Keratinocyte (primary cell): Measurements from ENCODE around the gene CTCFL. TPM values are rescaled to one million over a fixed set of nuclear protein-coding genes. Genes with fewer than 3 reads are reported as not detected.

Experiments used
- DNase-seq: peaks from one replicate; pipeline ENCODE4 v3.0.0-alpha.2; 2011; ENCODE audit warnings: low read depth, missing footprints, low spot score
- FAIRE-seq: peaks from 2 replicates; lab custom pipeline; 2011; peaks lifted over from hg19 to GRCh38; lab: Jason Lieb, UNC
- H2AFZ ChIP-seq: 2 replicates; pipeline ENCODE4 v1.6.0; 2012; ENCODE audit warnings: low read length, control low read depth, inconsistent platforms; ENCODE audit not compliant: control insufficient read depth
- H3K27ac ChIP-seq: 2 replicates; pipeline ENCODE4 v1.5.1; 2011; ENCODE audit warnings: low read length; ENCODE audit not compliant: control insufficient read depth, insufficient read depth
- H3K27me3 ChIP-seq: 3 replicates; pipeline ENCODE4 v1.6.0; 2011; ENCODE audit warnings: low read length; ENCODE audit not compliant: control insufficient read depth, insufficient read depth; ENCODE audit errors: extremely low read depth
- H3K36me3 ChIP-seq, 2 experiments: 2 replicates in 1 of 2; 3 replicates in 1 of 2; pipeline ENCODE4 v1.5.1; 2011; ENCODE audit warnings: low read length in 2 of 2, mild to moderate bottlenecking in 1 of 2; ENCODE audit not compliant: control insufficient read depth in 2 of 2, insufficient read depth in 2 of 2; ENCODE audit errors: extremely low read depth in 1 of 2
- H3K4me1 ChIP-seq: 3 replicates; pipeline ENCODE4 v1.5.1; 2011; ENCODE audit warnings: low read length; ENCODE audit not compliant: control insufficient read depth, insufficient read depth; ENCODE audit errors: extremely low read depth
- H3K4me2 ChIP-seq: 3 replicates; pipeline ENCODE4 v1.6.0; 2011; ENCODE audit warnings: low read depth, low read length; ENCODE audit not compliant: control insufficient read depth, insufficient read depth; ENCODE audit errors: extremely low read depth
- H3K4me3 ChIP-seq, 3 experiments: fragments of 200-600 bp in 1 of 3; sonication (generic) in 1 of 3; 2 replicates in 2 of 3; 3 replicates in 1 of 3; pipeline ENCODE4 v1.5.1; 2011 to 2016; ENCODE audit warnings: low read length in 3 of 3, mild to moderate bottlenecking in 3 of 3, control low read depth in 2 of 3, inconsistent platforms in 1 of 3, low read depth in 1 of 3, mixed read lengths in 1 of 3, mixed run types in 1 of 3, moderate library complexity in 1 of 3; ENCODE audit not compliant: control insufficient read depth in 2 of 3, insufficient read depth in 2 of 3; ENCODE audit errors: extremely low read depth in 1 of 3
- H3K79me2 ChIP-seq: 2 replicates; pipeline ENCODE4 v1.6.0; 2012; ENCODE audit warnings: low read length; ENCODE audit not compliant: control insufficient read depth, insufficient read depth
- H3K9ac ChIP-seq: 3 replicates; pipeline ENCODE4 v1.6.0; 2011; ENCODE audit warnings: low read length; ENCODE audit not compliant: control insufficient read depth, insufficient read depth; ENCODE audit errors: extremely low read depth
- H3K9me1 ChIP-seq: 3 replicates; pipeline ENCODE4 v1.6.0; 2011; ENCODE audit warnings: low read length; ENCODE audit not compliant: control insufficient read depth, insufficient read depth; ENCODE audit errors: extremely low read depth
- H3K9me3 ChIP-seq: 2 replicates; pipeline ENCODE4 v1.5.1; 2012; ENCODE audit warnings: low read depth, low read length; ENCODE audit not compliant: control insufficient read depth
- H4K20me1 ChIP-seq: 3 replicates; pipeline ENCODE4 v1.6.0; 2011; ENCODE audit warnings: low read length; ENCODE audit not compliant: control insufficient read depth, insufficient read depth; ENCODE audit errors: extremely low read depth
- CTCF ChIP-seq, 3 experiments: IDR thresholded peaks in 1 of 3; conservative IDR thresholded peaks in 1 of 3; optimal IDR thresholded peaks in 1 of 3; 2 replicates in 2 of 3; 3 replicates in 1 of 3; pipeline versions ENCODE3 to v1.5.1; 2011; ENCODE audit warnings: low read length in 3 of 3, mild to moderate bottlenecking in 3 of 3, moderate library complexity in 2 of 3, control low read depth in 1 of 3, inconsistent platforms in 1 of 3; ENCODE audit not compliant: insufficient read depth in 2 of 3; ENCODE audit errors: extremely low read depth in 1 of 3
- EZH2 ChIP-seq: IDR thresholded peaks from one replicate; pipeline ENCODE4 v1.6.1; 2012; ENCODE audit warnings: inconsistent platforms, mild to moderate bottlenecking, low read length, moderate library complexity
- dilution Hi-C: fragments of 300-500 bp; cut with MboI; formaldehyde crosslinking; loops from one replicate; pipeline ENCODE4 v1.7.0; 2020; ENCODE audit warnings: low sequenced_read_pairs; ENCODE audit not compliant: extremely low pct_ligation_motif_present
- polyA plus RNA-seq, 5 experiments: library from polyadenylated mRNA; depleted of rRNA in 3 of 5; stranded (reverse) in 3 of 5; stranded (forward) in 1 of 5; unstranded in 1 of 5; fragments of >200 nt; gene quantifications; 1 replicate in 1 of 5; 2 replicates in 3 of 5; 3 replicates in 1 of 5; pipeline versions ENCODE4 v1.2.1 to v1.2.3, GENCODE V29; 2011 to 2012; ENCODE audit warnings: missing spikeins in 2 of 5, low read depth in 1 of 5, low replicate concordance in 1 of 5

The CTCFL gene
- polyA plus RNA-seq, 1 donor (not counting 4 experiments of a cell fraction or from before 2014, with no cell fraction given): not detected

GRCh38 chr20:57526885-57527460 lies 2.0 kb upstream of the CTCFL start:
- Histone ChIP-seq H3K4me3 (no peak overlapping the region), H3K4me2 (no peak overlapping the region), H3K4me1 (no peaks in the 10 kb centered on the region), H3K36me3 (no peaks in the 10 kb centered on the region), H2AFZ (no peak overlapping the region), H4K20me1 (no peaks in the 10 kb centered on the region), H3K79me2 (no peaks in the 10 kb centered on the region), H3K9me1 (no peaks in the 10 kb centered on the region), H3K9ac (no peak overlapping the region), H3K27ac (no peak overlapping the region), H3K9me3 (no peaks in the 10 kb centered on the region), H3K27me3 (peaks cover 6% of the 10 kb centered on the region)
- FAIRE-seq (no peak), DNase-seq (no peak)
- TF ChIP-seq CTCF (optimal IDR thresholded peaks at IDR 0.05 in 1 of 3, IDR thresholded peaks at IDR 0.05 in 1 of 3, conservative IDR thresholded peaks at IDR 0.05 in 1 of 3; ENCODE audit: extremely low read depth in 1 of 3, insufficient read depth in 2 of 3, low read length in 3 of 3) (no peak), EZH2 (no peak)
- dilution Hi-C loops: no loop called here

GRCh38 chr20:57526087-57526884 lies 1.3 kb upstream of the CTCFL start:
- FAIRE-seq: no peak
- H3K9me1 ChIP-seq: no peaks in the 10 kb centered on the region
- H3K4me1 ChIP-seq: no peaks in the 10 kb centered on the region
- TF ChIP-seq CTCF (optimal IDR thresholded peaks at IDR 0.05 in 1 of 3, IDR thresholded peaks at IDR 0.05 in 1 of 3, conservative IDR thresholded peaks at IDR 0.05 in 1 of 3; ENCODE audit: extremely low read depth in 1 of 3, insufficient read depth in 2 of 3, low read length in 3 of 3): no peak
- no peak for TF ChIP-seq EZH2
- H2AFZ ChIP-seq: no peak overlapping the region
- no peak for DNase-seq
- H3K79me2 ChIP-seq: no peaks in the 10 kb centered on the region
- no peaks in the 10 kb centered on the region for H4K20me1 ChIP-seq
- H3K36me3 ChIP-seq: no peaks in the 10 kb centered on the region
- no peak overlapping the region for H3K9ac ChIP-seq
- H3K4me2 ChIP-seq: no peak overlapping the region
- H3K4me3 ChIP-seq: no peak overlapping the region
- dilution Hi-C loops: no loop called here
- no peak overlapping the region for H3K27ac ChIP-seq
- H3K9me3 ChIP-seq: no peaks in the 10 kb centered on the region
- peaks cover 6% of the 10 kb centered on the region for H3K27me3 ChIP-seq
